PC-3 (cell line): Measurements from ENCODE around the gene ACAP3. TPM values are rescaled to one million over a fixed set of nuclear protein-coding genes. Genes with fewer than 3 reads are reported as not detected.

Source experiments
- ATAC-seq: fragments of 200-7000 bp; cut with Tn5 transposase; 2 replicates; pipeline ENCODE4 v1.9.1; 2020; ENCODE audit warnings: mild to moderate bottlenecking, moderate library complexity
- BruUV-seq: library from RNA; stranded (reverse); fragments of 400-500 nt; replicated peaks from 2 replicates; lab custom pipeline; 2021; lab: Mats Ljungman, UMichigan
- CTCF ChIA-PET: fragments of 300-600 bp; sonication (Branson Sonifier 250); formaldehyde crosslinking; loops from one replicate; lab custom pipeline; 2022; ENCODE audit warnings: antibody characterized with exemption; lab: Charles Lee
- POLR2A ChIA-PET: fragments of 300-600 bp; sonication (Branson Sonifier 250); formaldehyde crosslinking; loops from one replicate; lab custom pipeline; 2022; ENCODE audit warnings: antibody characterized with exemption; ENCODE audit not compliant: unreplicated experiment; lab: Charles Lee
- DNase-seq: peaks from one replicate; pipeline ENCODE4 v3.0.0-alpha.2; 2015
- H2AFZ ChIP-seq: fragments of 300-600 bp; sonication (generic); 2 replicates; pipeline ENCODE4 v1.6.0; 2016; ENCODE audit warnings: antibody characterized with exemption, low read length
- H3F3A ChIP-seq: fragments of 300-600 bp; sonication (generic); one replicate; pipeline ENCODE4 v1.6.0; 2017; ENCODE audit warnings: antibody characterized with exemption, low read length, control low read depth, mild to moderate bottlenecking; ENCODE audit not compliant: unreplicated experiment
- H3K27ac ChIP-seq: fragments of 300-600 bp; sonication (generic); 2 replicates; pipeline ENCODE4 v1.5.1; 2016; ENCODE audit warnings: mild to moderate bottlenecking, low read length
- H3K27me3 ChIP-seq: fragments of 300-600 bp; sonication (generic); 2 replicates; pipeline ENCODE4 v1.6.1; 2016; ENCODE audit warnings: low read length, mixed read lengths
- H3K36me3 ChIP-seq: fragments of 300-600 bp; sonication (generic); 2 replicates; pipeline ENCODE4 v1.6.1; 2016; ENCODE audit warnings: low read depth, mixed run types, low read length, mixed read lengths
- H3K4me1 ChIP-seq: fragments of 300-600 bp; sonication (generic); 2 replicates; pipeline ENCODE4 v1.5.1; 2016; ENCODE audit warnings: low read length; ENCODE audit not compliant: insufficient read depth
- H3K4me2 ChIP-seq: fragments of 300-600 bp; sonication (generic); 2 replicates; pipeline ENCODE4 v1.6.0; 2016; ENCODE audit warnings: low read length
- H3K4me3 ChIP-seq: fragments of 300-600 bp; sonication (generic); 2 replicates; pipeline ENCODE4 v1.5.1; 2016; ENCODE audit warnings: mild to moderate bottlenecking, low read length, mixed read lengths
- H3K79me2 ChIP-seq: fragments of 300-600 bp; sonication (generic); 2 replicates; pipeline ENCODE4 v1.6.1; 2017; ENCODE audit warnings: low read length, mixed read lengths
- H3K9ac ChIP-seq: fragments of 300-600 bp; sonication (generic); 2 replicates; pipeline ENCODE4 v1.6.0; 2016; ENCODE audit warnings: mild to moderate bottlenecking, low read length
- H3K9me2 ChIP-seq: fragments of 300-600 bp; sonication (generic); replicated peaks from 2 replicates; pipeline ENCODE4 v1.6.1; 2016; ENCODE audit warnings: mixed run types, low read length, mixed read lengths
- H3K9me3 ChIP-seq: fragments of 300-600 bp; sonication (generic); 2 replicates; pipeline ENCODE4 v1.6.1; 2016; ENCODE audit warnings: low read length, mixed read lengths
- H4K20me1 ChIP-seq: fragments of 300-600 bp; sonication (generic); 2 replicates; pipeline ENCODE4 v1.6.1; 2016; ENCODE audit warnings: low read length, mixed read lengths
- EZH2 ChIP-seq: fragments of 300-600 bp; sonication (generic); IDR thresholded peaks from one replicate; pipeline ENCODE4 v1.6.1; 2017; ENCODE audit warnings: antibody characterized with exemption, mild to moderate bottlenecking, low read length; ENCODE audit not compliant: unreplicated experiment
- EZH2phosphoT487 ChIP-seq: fragments of 300-600 bp; sonication (generic); IDR thresholded peaks from 2 replicates; pipeline ENCODE4 v1.6.1; 2018; ENCODE audit warnings: mild to moderate bottlenecking, antibody characterized with exemption, low read length, borderline replicate concordance
- intact Hi-C: fragments of 100-400 bp; cut with micrococcal nuclease; formaldehyde crosslinking; loops from 2 replicates; pipeline ENCODE4 v1.9.0; 2023
- total RNA-seq: library from RNA; depleted of rRNA; stranded (reverse); fragments of >200 nt; gene quantifications from 2 replicates; pipeline ENCODE4 v1.2.3, GENCODE V29; 2014
- TF ChIP-seq, protein P1 (sequence below): fragments of 300-600 bp; sonication (generic); conservative IDR thresholded peaks from 2 replicates; pipeline ENCODE4 v1.5.1; 2017; ENCODE audit warnings: antibody characterized with exemption, low read depth, mild to moderate bottlenecking, low read length

ACAP3 gene
- total RNA-seq, 1 experiment from 2014 or later, result 116 TPM

DNA sequence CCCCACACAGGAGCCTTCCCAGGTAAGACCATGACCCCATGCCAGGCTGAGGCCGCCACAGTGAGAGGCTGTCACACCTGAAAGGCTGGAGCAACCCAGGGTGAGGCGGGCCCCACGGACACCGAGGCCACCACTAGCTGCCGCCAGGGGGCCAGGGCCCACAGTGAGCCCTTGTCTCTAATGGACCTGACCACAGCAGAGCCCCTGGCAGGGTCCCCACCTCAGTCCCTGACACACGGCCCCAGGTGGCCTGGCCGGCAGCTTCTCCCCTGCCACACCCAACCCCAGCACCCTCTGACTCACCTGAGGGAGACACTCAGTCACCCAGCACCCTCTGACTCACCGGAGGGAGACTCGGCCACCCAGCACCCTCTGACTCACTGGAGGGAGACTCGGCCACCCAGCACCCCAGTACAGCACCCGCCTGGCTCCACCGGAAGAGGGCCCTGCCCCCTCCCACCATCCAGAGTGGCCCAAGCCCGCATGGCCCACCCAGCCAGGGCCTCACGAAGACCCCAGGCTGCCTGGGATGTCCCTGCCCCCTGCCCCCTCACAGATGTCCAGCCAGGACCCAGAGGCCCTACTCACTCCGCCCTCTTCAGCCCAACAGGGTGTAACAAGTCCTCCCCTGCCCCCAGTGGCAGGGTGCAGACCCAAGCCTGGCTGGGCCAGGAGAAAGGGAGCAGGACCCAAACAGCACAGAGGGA, 37.1 kb upstream of the ACAP3 start:
- H3K9me3 ChIP-seq, result no peaks in the 10 kb centered on the region
- H3K4me2 ChIP-seq, result peak overlapping the region; percentile 98
- H3K36me3 ChIP-seq, result peaks cover 30% of the 10 kb centered on the region; the same call in 1 of the 2 replicates
- no peaks in the 10 kb centered on the region for H4K20me1 ChIP-seq
- H3K4me1 ChIP-seq, result peaks cover 45% of the 10 kb centered on the region
- H3K79me2 ChIP-seq, result peaks cover 78% of the 10 kb centered on the region
- ATAC-seq, result peak; percentile 51
- peak overlapping the region; percentile 97 for H3K27ac ChIP-seq
- intact Hi-C loops, result loop anchor here (1.0 to 2.0 kb wide), 4 partner anchors 14 to 30 kb away; partner anchors contain the start of genes AURKAIP1 and TAS1R3
- H3K4me3 ChIP-seq, result peak overlapping the region; percentile 91
- POLR2A ChIA-PET, result no interaction called here
- DNase-seq, result peak; percentile 100
- H3K9ac ChIP-seq, result peak overlapping the region; percentile 93
- CTCF ChIA-PET, result interaction anchor here (0.6 kb wide), 1 partner anchor 18 kb away, joined by 4 read pairs; no protein-coding TSS in a partner anchor
- H3F3A ChIP-seq, result no peaks in the 10 kb centered on the region
- no TSS peak for BruUV-seq
- H2AFZ ChIP-seq, result no peak overlapping the region
- TF ChIP-seq EZH2 (no peak), EZH2phosphoT487 (peak; percentile 89)
- TF ChIP-seq, protein P1, sequence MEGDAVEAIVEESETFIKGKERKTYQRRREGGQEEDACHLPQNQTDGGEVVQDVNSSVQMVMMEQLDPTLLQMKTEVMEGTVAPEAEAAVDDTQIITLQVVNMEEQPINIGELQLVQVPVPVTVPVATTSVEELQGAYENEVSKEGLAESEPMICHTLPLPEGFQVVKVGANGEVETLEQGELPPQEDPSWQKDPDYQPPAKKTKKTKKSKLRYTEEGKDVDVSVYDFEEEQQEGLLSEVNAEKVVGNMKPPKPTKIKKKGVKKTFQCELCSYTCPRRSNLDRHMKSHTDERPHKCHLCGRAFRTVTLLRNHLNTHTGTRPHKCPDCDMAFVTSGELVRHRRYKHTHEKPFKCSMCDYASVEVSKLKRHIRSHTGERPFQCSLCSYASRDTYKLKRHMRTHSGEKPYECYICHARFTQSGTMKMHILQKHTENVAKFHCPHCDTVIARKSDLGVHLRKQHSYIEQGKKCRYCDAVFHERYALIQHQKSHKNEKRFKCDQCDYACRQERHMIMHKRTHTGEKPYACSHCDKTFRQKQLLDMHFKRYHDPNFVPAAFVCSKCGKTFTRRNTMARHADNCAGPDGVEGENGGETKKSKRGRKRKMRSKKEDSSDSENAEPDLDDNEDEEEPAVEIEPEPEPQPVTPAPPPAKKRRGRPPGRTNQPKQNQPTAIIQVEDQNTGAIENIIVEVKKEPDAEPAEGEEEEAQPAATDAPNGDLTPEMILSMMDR, result peak; percentile 76
- no peaks in the 10 kb centered on the region for H3K27me3 ChIP-seq
- H3K9me2 ChIP-seq, result no peaks in the 10 kb centered on the region

DNA sequence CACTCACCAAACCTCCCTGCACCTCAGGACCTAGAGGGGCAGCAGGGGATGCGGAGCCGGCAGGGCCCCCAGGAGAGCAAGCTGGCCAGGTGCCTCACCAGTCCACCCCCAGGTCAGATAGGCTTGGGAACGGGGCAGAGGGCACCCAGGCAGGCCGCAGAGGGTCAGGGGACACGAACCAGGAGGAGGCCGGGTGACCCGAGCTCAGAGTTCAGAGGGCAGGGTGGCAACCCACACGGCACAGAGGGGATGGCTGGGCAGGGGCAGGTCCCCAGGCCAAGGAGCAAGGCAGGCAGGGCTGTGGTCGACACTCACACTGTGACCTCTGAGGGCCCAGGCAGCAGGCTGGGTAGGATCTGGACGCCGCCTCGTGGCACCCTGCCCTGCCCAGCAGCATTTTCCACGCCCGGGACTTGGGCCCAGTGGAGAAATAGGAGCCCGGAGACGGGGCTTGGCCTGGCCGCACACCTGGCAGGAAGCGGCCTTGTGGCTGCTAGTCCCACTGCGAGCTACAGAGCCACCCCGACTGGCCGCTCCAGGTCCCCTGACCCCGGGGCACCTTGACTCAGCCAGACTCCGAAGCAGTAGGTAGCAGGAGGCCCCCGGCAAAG, 36.2 kb upstream of the ACAP3 start:
- CTCF ChIA-PET, result interaction anchor here (0.6 kb wide), 1 partner anchor 19 kb away, joined by 4 read pairs; no protein-coding TSS in a partner anchor

More for the DNA sequence above, 36.2 kb upstream of the ACAP3 start:
- Histone ChIP-seq H3K4me2 (peak overlapping the region; percentile 98), H3K9ac (peak overlapping the region; percentile 93), H3F3A (no peaks in the 10 kb centered on the region), H3K79me2 (peaks cover 78% of the 10 kb centered on the region), H3K27me3 (no peaks in the 10 kb centered on the region), H3K36me3 (peaks cover 33% of the 10 kb centered on the region), H3K9me2 (no peaks in the 10 kb centered on the region), H2AFZ (no peak overlapping the region), H4K20me1 (no peaks in the 10 kb centered on the region), H3K4me3 (peak overlapping the region; percentile 59), H3K27ac (peak overlapping the region; percentile 97), H3K4me1 (peaks cover 45% of the 10 kb centered on the region), H3K9me3 (no peaks in the 10 kb centered on the region)
- ATAC-seq (peak; percentile 11), DNase-seq (peak; percentile 64)
- no TSS peak for BruUV-seq
- intact Hi-C loops, result loop anchor here (1.0 to 2.0 kb wide), 4 partner anchors 13 to 31 kb away; partner anchors contain the start of genes AURKAIP1 and TAS1R3
- POLR2A ChIA-PET, result interaction anchor here (0.5 kb wide), 1 partner anchor 20 kb away, joined by 9 read pairs; no protein-coding TSS in a partner anchor
- TF ChIP-seq, protein P1, result no peak
- TF ChIP-seq EZH2 (no peak), EZH2phosphoT487 (no peak)
